Stimulated activated CD8-positive, alpha-beta memory T cell treated with anti-CD3 and anti-CD28 coated beads, Interleukin-15, amount 100 ng/mL, for 1 hour (primary cell): ENCODE data around the gene KCNMA1.
"Not testable (repeated sequence)": the region's sequence is repeated elsewhere in the genome, so short reads cannot be mapped to it uniquely, and the experiment has no call there.

Source experiments
- DNase-seq: peaks from one replicate; pipeline ENCODE4 v3.0.0-alpha.2; 2020; ENCODE audit warnings: low read depth

KCNMA1 gene

DNA sequence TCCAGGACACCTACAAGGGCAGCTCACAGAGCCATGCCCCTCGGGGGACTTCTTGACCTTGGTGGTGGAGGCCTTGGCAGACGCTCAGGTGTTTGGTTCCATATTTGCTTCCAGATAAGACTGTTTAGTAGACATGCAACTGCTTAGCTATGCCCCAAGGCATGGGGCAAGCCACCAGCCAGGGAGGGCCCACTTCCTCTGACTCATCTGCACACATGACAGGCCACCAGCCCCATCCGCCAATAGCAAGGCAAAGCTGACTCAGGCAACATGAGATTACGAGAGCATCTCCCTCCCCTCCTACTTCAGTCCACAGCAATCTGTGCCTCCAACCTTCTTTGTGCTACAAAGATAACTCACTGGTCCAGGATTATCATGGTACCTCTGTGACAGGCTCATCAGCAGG is 54.9 kb downstream of the KCNMA1 start:
- no peak for DNase-seq

DNA sequence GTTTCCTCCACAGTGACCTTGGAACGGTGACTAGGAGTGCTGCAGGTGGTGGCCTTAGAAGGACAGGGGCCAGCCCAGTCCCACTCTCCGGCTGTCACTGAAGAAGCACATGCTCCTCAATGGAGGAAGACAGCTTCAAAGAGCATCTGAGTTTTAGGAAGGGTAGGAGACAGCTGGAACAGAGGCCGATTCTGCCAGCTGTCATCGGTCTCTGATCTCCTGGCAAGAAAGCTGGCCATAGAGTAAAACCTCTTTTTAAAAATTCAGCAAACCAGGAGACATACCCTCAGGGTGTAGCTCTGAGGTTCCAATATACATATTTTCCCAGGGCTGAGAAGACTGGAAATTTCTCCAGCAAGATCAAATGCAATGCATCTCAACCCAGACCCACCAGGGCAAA is 55.9 kb downstream of the KCNMA1 start:
- DNase-seq = no peak

DNA sequence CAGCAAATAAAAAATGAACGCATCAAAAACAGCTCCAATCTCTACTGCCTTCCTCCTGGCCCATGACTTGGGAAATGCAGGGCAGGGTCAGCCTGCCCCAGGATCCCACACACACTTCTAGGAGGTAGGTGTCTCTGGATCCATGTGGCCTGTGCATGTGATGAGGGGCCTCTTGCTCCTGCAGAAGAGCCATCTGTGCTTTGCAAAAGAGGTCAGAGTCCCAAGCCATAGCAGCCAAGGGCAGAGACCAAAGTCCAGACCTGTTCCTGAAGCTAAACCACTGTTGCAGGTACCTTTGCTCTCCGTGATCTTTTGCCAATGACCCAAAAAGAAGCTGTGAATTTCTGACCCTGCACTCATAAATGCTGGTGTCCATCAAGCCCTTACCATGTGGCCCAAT is 57.1 kb downstream of the KCNMA1 start:
- DNase-seq = no peak

DNA sequence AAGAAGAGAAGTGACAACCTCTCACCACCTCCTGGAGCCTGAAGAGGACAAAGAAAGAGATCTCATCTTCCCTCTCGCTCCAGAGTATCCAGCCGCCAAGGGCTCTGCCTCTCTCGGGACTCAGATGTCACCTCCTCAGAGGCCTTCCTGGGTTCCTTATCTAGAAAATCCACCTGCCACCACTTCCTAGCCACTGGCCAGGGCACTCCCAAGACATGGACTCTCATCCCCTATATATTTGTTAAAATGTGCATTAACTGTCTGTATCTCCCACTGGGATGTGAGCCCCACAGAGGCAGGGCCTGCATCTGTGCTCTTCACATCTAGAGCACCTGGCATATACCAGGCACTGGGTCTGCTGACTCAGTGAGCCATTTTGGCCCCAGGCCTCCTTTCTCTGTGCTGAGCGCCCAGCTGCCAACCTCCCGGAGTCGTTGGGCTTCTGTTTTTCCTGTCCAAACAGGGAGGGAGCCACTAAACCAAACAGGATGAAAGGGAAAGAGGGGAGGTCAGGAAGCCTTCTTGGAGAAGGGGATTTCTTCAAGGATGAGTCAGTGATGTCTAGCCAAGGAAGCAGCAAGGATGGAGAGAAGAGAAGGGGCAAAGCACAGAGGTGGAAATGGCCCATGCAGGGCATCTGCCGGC is 58.9 kb downstream of the KCNMA1 start:
- DNase-seq = no peak

DNA sequence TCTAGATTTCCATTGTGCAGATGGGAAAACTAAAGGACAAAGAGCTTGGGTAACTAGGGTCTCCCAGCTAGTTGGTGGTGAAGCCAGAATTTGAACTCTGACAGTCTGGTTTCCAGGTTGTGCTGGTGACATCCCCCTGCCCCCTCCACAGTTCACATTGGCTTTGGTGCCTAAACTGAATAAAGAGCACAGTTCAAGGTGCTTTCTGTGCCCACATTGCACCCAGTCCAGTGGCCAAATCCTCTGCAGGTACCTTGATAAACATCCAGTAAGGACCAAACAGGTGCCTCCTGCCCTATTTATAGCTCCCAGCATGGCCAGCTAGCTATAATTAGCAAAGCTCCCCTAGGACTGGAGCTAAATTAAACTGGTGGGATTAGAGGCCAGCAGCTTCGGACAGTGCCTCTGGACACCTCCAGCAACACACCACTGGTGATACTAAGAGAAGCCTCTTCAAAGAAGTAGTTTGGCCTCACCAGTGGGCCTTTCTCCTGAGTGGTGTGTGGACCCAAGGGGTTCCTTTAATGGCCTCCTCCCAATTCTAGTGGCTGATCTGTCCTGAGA is 59.9 kb downstream of the KCNMA1 start:
- no peak for DNase-seq

DNA sequence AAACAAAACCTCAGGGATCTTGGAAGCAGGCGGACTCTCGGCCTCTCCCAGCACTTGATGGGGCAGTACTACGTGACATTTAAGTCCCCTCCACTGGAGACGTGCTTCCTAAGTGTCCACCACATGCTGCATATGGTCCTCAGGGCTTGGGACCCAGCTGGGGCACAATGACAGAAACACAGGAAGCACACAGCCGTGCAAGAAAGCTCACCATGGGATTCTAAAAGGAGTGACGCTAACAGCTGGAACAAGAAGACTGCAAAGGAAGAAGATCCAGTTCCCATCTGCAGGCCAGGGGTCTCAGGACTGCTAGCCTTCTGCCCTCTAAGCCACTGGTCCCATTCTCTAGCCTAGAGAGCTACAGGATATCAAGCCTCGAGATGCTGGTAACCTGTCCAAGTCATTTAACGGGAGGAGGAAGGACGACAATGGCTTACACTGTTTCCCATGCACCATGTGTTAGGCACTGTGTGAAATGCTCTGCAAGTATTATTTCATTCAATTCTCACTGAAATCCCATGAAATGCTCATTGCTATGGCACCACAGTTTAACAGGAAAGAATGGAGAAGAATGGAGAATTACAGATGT is 61.1 kb downstream of the KCNMA1 start:
- no peak for DNase-seq

DNA sequence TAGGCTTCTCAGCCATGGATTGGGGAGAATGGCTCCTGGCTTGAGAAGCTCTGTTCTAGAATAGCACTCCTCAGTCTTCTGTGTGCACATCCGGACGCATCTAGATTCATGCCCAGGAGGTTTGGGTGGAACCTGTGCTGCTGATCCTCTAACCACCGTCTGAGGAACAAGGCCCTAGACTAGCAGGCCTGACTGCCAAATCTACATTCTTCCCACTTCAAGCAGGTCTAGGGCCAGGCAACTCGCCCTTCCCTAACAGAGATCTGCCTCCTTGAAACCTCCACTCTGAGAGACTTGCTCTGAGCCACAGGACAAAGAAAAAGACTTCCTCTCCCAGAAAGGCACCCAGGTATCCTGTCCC is 61.6 kb downstream of the KCNMA1 start:
- DNase-seq = no peak

DNA sequence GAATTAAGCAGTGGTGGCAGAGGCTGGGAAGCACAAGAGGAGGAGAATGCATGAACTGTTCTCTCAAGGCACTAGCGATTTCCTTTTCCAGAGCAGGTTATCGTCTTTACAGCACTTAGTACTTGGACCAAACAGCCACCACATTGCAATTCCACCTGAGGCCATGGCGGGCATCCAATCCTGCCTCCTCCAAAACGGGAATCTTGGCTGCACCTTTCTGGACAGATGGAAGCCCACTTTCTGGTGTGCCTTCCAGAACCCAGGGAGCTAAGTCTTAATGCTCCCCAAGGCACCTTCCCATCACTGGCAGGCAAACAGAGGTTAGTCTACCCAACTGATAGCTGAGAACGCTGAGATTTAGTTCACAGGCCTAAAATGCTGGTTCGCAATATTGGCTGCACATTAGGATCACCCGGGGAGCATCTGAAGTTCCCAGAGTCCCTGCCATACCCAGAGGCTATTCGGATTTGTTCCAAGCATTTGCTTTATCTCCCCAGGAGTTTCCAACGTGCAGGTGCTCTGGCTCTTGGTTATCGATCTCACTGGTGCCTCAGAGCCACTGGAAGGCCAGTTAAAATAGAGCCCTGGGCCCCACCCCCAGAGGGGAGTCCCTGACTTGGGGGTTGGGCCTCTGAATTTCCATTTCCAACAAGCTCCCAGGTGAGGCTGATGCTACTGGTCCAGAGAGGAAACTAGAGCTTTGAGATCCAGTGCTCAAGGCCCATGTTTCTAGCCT is 62.2 kb downstream of the KCNMA1 start:
- DNase-seq = no peak

DNA sequence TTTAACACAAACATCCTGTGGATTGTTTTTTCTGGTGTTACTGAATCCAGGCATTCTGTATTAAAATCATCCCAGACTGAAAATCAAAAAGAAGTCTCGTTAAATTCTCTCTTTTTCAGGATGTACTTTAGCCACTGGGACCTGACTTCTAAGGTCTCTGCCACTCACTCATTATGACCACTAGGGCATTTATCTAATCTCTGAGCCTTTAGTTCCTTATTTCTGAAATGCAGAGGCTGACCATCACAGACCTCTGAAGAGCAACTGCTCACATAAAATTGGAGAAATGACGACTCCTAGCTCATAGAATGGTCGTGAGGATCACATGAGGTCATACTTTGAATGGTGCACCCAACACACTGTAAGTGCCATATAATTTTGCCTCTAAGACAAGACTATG is 63.2 kb downstream of the KCNMA1 start:
- DNase-seq = no peak

DNA sequence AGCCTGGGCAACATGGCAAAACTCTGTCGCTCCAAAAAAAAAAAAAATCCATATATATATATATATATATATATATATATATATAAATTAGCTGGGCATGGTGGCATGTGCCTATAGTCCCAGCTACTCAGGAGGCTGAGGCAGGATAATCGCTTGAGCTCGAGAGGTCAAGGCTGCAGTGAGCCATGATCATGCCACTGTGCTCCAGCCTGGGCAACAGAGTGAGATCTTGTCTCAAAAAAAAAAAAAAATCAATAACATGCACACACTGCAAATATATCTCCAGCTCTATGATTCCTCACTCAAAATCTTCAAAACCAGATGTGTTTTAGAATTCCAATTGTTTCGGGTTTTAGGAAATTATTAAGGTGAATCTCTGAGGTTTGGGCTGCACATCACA is 65.1 kb downstream of the KCNMA1 start:
- DNase-seq = not testable (repeated sequence)

DNA sequence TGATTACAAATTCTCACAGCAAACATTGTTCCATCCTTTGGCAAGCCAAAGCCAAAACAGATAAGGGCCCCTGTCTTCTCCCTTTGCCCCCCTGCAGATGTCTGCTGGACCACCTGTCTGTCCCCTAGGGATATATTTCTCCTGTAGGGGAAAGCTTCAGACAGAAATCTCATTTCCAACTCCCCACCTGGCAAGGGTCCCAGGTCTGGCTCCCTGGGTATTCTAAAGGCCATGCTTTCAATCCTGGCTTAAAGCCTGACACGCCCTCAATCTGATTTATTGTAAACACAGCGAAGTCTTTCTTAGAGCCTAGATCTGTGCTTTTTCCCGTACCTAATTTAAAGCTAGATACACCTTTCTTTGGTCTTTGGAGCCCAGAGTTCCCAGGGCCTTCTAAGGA is 66.1 kb downstream of the KCNMA1 start:
- DNase-seq = no peak

DNA sequence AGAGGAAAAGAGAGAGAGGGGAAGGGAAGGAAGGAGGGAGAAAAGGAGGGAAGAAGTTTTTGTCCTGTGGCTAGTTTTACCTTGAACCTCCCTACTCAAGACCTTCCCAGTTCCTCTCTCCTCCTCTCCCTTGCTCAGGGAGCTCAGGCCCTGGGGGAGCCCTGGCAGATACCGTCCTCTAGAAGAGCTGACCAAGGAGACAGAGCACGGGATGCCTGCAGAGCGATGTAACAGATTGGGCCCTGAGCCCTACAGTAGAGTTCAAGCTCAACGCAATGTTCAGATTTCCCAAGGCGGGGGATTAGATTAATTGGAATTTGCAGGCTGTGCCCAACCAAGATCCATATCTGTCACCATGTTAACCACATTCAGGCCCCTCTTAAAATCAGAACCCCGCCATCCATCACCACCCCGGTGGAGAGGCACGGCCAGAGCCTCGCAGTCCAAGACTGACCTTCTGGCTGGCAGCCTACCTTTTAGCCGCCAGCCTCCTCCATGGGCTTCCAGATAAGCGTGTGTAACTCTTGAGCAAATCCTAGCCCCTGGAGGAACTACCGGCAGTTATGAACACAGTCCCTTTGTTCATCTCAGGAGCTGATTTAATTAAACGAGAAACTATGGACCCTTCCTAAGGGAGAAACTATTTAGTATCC is 70.6 kb downstream of the KCNMA1 start:
- no peak for DNase-seq

DNA sequence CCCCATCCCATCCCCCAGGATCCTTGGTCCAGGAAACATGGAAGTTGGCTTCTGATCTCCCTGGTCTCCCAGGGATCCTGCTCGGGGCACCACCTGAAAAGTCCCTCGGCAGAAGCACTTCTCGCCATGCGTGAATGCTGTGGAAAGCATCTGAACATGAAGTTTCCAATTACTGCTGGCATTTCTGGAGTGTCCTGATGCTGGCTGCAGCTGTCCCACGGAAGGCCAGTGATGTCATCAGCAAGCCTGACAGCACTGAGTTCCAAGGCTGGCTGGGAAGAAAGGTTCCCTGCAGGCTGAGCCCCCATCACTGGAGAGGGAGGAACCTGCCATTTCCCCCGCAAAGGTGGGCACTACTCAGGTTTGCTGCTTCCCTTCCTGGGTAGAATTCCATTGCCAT is 71.4 kb downstream of the KCNMA1 start:
- DNase-seq = no peak

DNA sequence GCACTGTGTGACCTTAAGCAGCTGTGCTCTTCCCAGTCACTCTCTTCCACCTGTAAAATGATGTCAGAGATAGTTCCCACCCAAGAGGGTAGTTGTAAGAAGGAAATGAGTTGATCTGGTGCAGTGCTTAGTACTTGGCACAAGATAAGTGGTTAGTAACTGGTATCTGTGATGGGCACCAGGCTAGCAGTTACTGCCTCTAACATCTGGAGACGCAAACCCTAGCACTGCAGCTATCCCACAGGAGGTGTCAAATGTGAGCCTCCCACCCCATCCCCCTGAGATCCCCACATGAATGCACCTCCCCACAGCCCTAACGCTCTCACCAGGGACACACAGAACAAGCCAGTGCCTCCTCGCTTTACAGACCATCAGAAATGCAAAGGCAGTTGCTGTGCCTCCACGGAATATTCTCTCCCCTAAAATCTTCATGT is 72.0 kb downstream of the KCNMA1 start:
- no peak for DNase-seq

DNA sequence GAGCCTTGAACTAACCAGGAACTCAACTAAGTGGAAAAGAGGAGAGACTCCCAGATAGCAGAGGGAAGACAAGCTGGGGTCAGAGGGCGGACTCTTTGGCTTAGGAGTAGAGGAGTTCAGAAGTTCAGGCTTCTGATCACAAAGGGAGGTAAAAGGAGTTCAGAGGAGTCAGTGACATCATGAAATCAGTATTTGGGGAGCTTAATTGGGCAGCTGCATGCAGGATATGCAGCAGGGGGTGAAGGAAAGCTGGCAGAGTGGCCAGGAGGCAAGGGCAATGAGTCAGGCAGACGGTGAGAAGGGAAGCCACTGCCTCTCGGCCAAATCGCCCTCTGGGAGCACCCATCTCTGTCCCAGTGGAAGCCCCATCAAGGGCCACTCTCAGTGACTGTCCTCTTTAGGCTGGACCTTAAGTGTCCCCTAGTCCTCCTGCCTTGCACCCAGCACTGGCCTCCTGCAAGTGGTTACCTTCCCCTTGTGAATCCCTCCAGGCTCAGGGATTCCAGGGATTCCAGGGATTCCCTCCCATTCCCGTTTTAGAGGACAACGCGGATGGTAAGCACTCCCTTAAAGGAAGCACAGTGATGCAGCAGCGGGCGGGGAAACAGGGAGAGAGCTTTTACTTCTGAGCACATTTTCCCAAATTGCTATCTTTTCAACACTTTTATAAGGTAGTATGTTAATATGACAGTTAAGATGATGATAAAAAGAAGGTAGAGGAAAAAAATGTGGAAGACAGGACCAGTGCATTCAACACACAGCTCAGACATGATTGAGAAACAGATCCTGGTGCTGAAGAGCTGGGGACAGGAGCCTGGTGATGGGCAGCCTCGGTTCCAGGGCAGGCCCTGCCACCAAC is 72.6 kb downstream of the KCNMA1 start:
- no peak for DNase-seq

DNA sequence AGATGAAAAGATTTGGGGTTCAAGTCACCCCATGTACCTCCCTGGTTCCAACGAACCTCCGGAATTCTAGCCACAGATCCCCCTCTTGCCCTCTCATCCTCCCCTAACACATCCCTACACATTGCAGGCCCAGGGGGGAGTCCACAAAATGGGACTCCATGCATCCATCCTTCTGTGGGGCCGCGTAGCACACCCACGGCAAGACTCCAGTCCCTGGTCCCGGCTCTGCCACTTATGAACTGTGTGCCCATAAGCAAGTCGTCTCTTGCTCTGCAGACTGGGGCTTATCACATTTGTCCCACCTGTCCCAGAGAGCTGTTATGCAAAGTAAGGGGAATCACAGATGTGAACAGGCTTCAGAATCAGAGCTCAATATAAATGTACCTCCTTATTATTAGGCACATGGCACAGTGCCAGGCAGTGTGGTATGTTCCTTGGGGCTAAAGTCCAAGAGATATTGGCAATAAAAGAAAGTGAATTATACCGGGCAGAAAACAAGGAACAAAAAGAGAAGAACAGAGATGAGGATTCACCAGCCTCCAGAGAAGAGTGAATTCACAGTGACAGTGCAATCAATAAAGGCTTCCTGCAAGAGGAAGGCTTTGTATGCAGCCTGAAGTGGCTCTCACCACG is 73.9 kb downstream of the KCNMA1 start:
- no peak for DNase-seq

DNA sequence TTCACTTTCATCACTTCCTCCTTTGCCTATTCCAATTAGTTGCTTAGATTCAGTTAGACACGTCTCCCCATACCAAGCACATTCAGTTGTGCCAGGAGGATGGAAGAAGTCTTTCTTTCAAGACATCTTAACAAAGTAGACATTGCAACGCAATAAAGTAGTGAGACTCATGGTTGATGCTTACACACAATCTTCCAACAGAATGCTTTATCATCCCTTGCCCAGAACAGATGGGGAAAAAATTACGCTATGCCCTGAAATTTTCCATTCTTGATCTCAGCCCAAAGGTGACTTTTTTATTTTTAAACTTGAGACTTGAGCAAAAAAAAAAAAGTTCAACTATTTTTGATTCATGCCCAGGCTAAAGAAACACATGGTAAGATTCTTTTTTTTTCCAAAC is 74.9 kb downstream of the KCNMA1 start:
- DNase-seq = no peak

DNA sequence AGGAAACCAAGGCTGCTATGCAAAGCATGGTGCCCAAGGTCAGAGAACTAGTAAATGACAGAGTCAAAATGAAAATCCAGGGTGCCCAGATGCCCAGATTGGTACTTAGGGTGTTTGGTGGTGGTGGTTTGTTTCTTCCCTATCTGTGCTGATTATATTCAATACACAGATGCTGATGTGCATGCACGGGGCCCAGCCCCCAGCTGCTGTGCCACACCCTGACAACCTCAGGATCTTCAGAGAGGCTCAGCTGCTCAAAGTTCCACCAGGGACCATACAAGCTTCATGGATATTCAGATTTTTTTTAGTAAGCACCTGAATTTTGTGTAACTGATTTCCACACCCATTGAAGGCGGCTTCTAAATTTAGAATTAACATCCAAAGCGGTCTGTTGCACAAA is 75.6 kb downstream of the KCNMA1 start:
- DNase-seq = no peak

DNA sequence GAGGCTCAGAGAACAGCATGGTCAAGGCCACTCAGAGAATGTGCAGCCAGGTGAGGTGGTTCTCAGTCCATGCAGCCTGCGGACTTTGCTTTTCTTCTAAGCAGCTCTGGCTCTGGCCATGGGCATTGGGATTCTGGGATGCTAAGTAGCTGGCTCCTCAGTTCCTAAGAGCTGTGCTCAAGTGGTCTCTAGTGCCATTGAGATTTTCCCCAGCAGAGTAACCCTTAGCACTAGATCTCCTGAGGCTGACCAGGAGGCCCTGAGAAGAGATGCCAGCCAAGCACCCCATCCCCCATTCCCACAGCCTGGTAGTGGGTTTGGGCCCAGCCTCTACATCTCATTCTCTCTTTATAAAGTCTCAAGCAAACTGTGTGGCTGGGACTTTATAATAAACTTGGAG is 77.1 kb downstream of the KCNMA1 start:
- DNase-seq = no peak

DNA sequence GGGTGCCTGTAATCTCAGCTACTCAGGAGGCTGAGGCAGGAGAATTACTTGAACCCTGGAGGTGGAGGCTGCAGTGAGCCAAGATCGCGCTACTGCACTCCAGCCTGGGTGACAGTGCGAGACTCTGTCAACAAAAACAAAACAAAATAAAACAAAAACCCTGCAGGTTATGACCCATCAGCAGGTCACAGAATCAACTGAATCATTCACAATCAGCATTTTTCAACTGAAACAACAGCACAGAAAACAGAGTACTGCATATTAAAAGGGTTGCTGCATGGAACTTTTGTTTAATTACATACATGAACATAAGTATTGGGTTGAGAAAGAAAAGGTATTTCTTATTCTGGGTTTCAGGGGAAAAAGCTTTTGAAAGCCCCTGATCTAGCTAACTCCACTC is 77.6 kb downstream of the KCNMA1 start:
- no peak for DNase-seq

DNA sequence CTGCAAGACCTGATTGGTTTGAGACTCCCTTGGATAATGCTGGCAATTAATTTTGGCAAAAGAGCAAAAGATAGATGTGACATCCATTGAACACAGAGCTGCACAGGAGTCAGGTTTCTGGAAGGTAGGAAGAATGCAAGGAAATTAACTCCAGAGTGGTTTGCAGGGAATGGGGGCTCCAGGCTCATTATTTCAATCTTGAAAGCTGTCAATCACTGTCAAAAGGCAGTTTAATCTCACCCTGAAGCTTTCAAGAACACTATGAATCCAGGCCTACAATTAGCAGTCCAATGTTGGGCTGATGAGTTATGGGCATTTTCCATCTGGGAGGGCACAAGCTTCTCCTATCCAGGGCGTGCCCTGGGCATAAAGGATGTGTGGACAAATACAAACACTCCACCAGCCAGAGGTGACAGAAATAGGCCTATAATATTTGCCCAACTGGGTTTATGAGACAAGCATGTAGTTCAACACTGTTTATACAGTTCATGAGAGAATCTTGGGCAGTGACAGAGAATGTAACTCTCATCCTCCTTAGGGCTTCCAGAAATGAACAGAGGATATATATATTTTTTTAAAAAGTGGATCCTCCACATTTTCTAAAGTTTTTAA is 80.5 kb downstream of the KCNMA1 start:
- no peak for DNase-seq
